HepG2 (cell line): Measurements from ENCODE around the gene MRPL14. TPM values are rescaled to one million over a fixed set of nuclear protein-coding genes. Genes with fewer than 3 reads are reported as not detected.

Source experiments
- AFF4 ChIP-seq: sonication (generic); formaldehyde crosslinking; IDR thresholded peaks from 2 replicates; pipeline ENCODE4 v1.4.0; 2020; ENCODE audit warnings: missing genetic modification reagents
- DMAP1 ChIP-seq: IDR thresholded peaks from 2 replicates; pipeline ENCODE4 v1.6.1; 2016
- GATA4 ChIP-seq: sonication (generic); IDR thresholded peaks from 2 replicates; pipeline ENCODE4 v1.6.1; 2016; ENCODE audit warnings: antibody characterized with exemption, low read depth, borderline replicate concordance
- IRX3 ChIP-seq: sonication (generic); formaldehyde crosslinking; IDR thresholded peaks from 2 replicates; pipeline ENCODE4 v1.8.1; 2023; ENCODE audit warnings: mild to moderate bottlenecking, low read depth, missing genetic modification reagents, borderline replicate concordance
- MIXL1 ChIP-seq: IDR thresholded peaks from 2 replicates; pipeline ENCODE4 v1.6.1; 2016
- MLXIP ChIP-seq: sonication (generic); formaldehyde crosslinking; IDR thresholded peaks from 2 replicates; pipeline ENCODE4 v1.9.0; 2021; ENCODE audit warnings: missing genetic modification reagents, borderline replicate concordance
- PRMT3 ChIP-seq: sonication (generic); formaldehyde crosslinking; IDR thresholded peaks from 2 replicates; pipeline ENCODE4 v1.8.1; 2022; ENCODE audit warnings: low read depth, mild to moderate bottlenecking, moderate library complexity, missing genetic modification reagents, borderline replicate concordance
- SNAPC5 ChIP-seq: sonication (generic); formaldehyde crosslinking; IDR thresholded peaks from 2 replicates; pipeline ENCODE4 v1.8.1; 2023; ENCODE audit warnings: mild to moderate bottlenecking, missing genetic modification reagents, borderline replicate concordance
- ZNF407 ChIP-seq: sonication (generic); formaldehyde crosslinking; IDR thresholded peaks from one replicate; pipeline ENCODE4 v1.5.1; 2020; ENCODE audit warnings: mild to moderate bottlenecking, missing genetic modification reagents; ENCODE audit errors: not compliant biosample characterization
- ZNF441 ChIP-seq: sonication (generic); formaldehyde crosslinking; IDR thresholded peaks from 2 replicates; pipeline ENCODE4 v1.7.0; 2021; ENCODE audit warnings: missing genetic modification reagents, borderline replicate concordance
- ZNF556 ChIP-seq: sonication (generic); formaldehyde crosslinking; IDR thresholded peaks from 2 replicates; pipeline ENCODE4 v1.4.0; 2020; ENCODE audit warnings: mild to moderate bottlenecking, missing genetic modification reagents, borderline replicate concordance
- ZNF572 ChIP-seq: sonication (generic); formaldehyde crosslinking; IDR thresholded peaks from 2 replicates; pipeline ENCODE4 v1.5.1; 2020; ENCODE audit warnings: mild to moderate bottlenecking, missing genetic modification reagents
- polyA plus RNA-seq, 8 experiments: library from polyadenylated mRNA; depleted of rRNA in 3 of 8; stranded (reverse) in 7 of 8; unstranded in 1 of 8; fragments of >200 nt; fragmentation: Illumina TruSeq in 4 of 8; extraction: Trizol in 4 of 8; gene quantifications; 2 replicates each; pipeline versions ENCODE4 v1.2.1 to v1.2.3, GENCODE V29; 2011 to 2016; ENCODE audit warnings: low read depth in 4 of 8, missing spikeins in 1 of 8, mixed read lengths in 1 of 8; ENCODE audit not compliant: insufficient read depth in 1 of 8
- total RNA-seq, 5 experiments: library from RNA; depleted of rRNA; stranded (reverse); fragments of >200 nt; fragmentation: Illumina TruSeq; extraction: Trizol; gene quantifications; 2 replicates each; pipeline ENCODE4 v1.2.3, GENCODE V29; 2016; ENCODE audit warnings: low read depth in 1 of 5

The MRPL14 gene
- total and polyA plus RNA-seq, 2 of the 13 experiments (the other 11 are each of a cell fraction or from before 2014, with no cell fraction given) = 157 to 178 TPM

- TF ChIP-seq GATA4 (0 out of 2 replicates have a peak, but pooled peaks have one; percentile 55), DMAP1 (CRISPR knock-in tag) (peak; percentile 9; the same call in 1 of the 2 replicates), PRMT3 (0 out of 2 replicates have a peak, but pooled peaks have one; percentile 65), SNAPC5 (CRISPR knock-in tag) (no peak), ZNF441 (CRISPR knock-in tag) (0 out of 2 replicates have a peak, but pooled peaks have one; percentile 20), IRX3 (CRISPR knock-in tag) (peak; percentile 70; the same call in 1 of the 2 replicates), ZNF556 (CRISPR knock-in tag) (peak; percentile 37; the same call in 1 of the 2 replicates), ZNF572 (peak; percentile 99), AFF4 (CRISPR knock-in tag) (0 out of 2 replicates have a peak, but pooled peaks have one; percentile 11), MLXIP (CRISPR knock-in tag) (no peak), ZNF407 (CRISPR knock-in tag) (peak; percentile 16), MIXL1 (CRISPR knock-in tag) (peak; percentile 47; the same call in 1 of the 2 replicates)
Observed at GRCh38 chr6:44073612-44074438, 53.4 kb downstream of the MRPL14 start (continued).
